NT2/D1 (cell line): ENCODE measurements around the gene AGBL1.

Experiments used
- DNase-seq: peaks from one replicate; pipeline ENCODE4 v3.0.0-alpha.2; 2011; ENCODE audit warnings: low read depth, low spot score
- H3K27me3 ChIP-seq: 2 replicates; pipeline ENCODE4 v1.6.0; 2011; ENCODE audit warnings: mild to moderate bottlenecking; ENCODE audit not compliant: insufficient read length, insufficient read depth
- H3K36me3 ChIP-seq: 2 replicates; pipeline ENCODE4 v1.6.1; 2011; ENCODE audit warnings: mild to moderate bottlenecking, low read length, mixed read lengths; ENCODE audit not compliant: insufficient read depth, insufficient read length
- H3K4me1 ChIP-seq: 2 replicates; pipeline ENCODE4 v1.5.1; 2011; ENCODE audit not compliant: insufficient read depth, insufficient read length
- H3K4me3 ChIP-seq: 2 replicates; pipeline ENCODE4 v1.5.1; 2011; ENCODE audit warnings: low read depth; ENCODE audit not compliant: insufficient read length
- H3K9ac ChIP-seq: 2 replicates; pipeline ENCODE4 v1.6.0; 2011; ENCODE audit warnings: low read depth; ENCODE audit not compliant: insufficient read length
- H3K9me3 ChIP-seq: 2 replicates; pipeline ENCODE4 v1.5.1; 2011; ENCODE audit warnings: mild to moderate bottlenecking, low read length; ENCODE audit not compliant: insufficient read depth
- SUZ12 ChIP-seq: IDR thresholded peaks from 2 replicates; pipeline ENCODE4 v1.6.1; 2011; ENCODE audit not compliant: insufficient read length, insufficient read depth; ENCODE audit errors: extremely low read depth
- YY1 ChIP-seq: IDR thresholded peaks from 2 replicates; pipeline ENCODE4 v1.6.1; 2011; ENCODE audit not compliant: insufficient read length, insufficient read depth
- ZNF274 ChIP-seq: IDR thresholded peaks from 2 replicates; pipeline ENCODE4 v1.6.1; 2011; ENCODE audit warnings: mild to moderate bottlenecking, low read depth, low read length

Gene AGBL1

GRCh38 chr15:86082619-86083380 is 3.1 kb downstream of the AGBL1 start:
- no peaks in the 10 kb centered on the region for H3K9me3 ChIP-seq
- H3K4me3 ChIP-seq: no peak overlapping the region
- no peak overlapping the region for H3K9ac ChIP-seq
- peaks cover 6% of the 10 kb centered on the region for H3K4me1 ChIP-seq
- TF ChIP-seq SUZ12 (no peak), ZNF274 (no peak), YY1 (no peak)
- H3K27me3 ChIP-seq: no peaks in the 10 kb centered on the region
- no peaks in the 10 kb centered on the region for H3K36me3 ChIP-seq
- DNase-seq: no peak

GRCh38 chr15:86087808-86088207 is 8.1 kb downstream of the AGBL1 start:
- TF ChIP-seq YY1 (no peak), ZNF274 (no peak), SUZ12 (no peak)
- no peaks in the 10 kb centered on the region for H3K36me3 ChIP-seq
- no peak for DNase-seq
- no peaks in the 10 kb centered on the region for H3K9me3 ChIP-seq
- H3K27me3 ChIP-seq: no peaks in the 10 kb centered on the region
- H3K9ac ChIP-seq: no peak overlapping the region
- H3K4me3 ChIP-seq: no peak overlapping the region
- H3K4me1 ChIP-seq: no peaks in the 10 kb centered on the region

DNA sequence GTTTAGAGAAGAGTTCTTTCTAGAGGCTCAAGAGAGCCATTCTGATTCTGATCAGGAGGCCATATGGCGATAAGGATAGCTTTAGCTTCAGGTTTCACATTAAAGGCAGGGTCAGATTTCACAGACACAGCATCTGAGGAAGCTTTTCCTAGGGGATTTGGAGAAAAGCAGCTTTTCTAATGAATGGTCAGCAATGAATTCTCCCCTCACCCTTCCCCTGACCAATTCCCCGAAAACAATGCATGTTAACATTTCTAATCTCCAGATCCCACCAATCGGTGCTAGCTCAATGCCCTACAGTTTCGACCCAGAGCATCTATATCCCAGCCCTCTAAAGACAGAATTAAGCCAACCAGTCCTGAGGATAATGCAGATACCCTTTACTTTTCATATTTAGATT is 9.8 kb downstream of the AGBL1 start:
- H3K4me1 ChIP-seq: no peaks in the 10 kb centered on the region
- no peaks in the 10 kb centered on the region for H3K9me3 ChIP-seq
- H3K27me3 ChIP-seq: no peaks in the 10 kb centered on the region
- no peak for TF ChIP-seq ZNF274
- no peak for TF ChIP-seq SUZ12
- TF ChIP-seq YY1: no peak
- H3K4me3 ChIP-seq: no peak overlapping the region
- DNase-seq: no peak
- no peak overlapping the region for H3K9ac ChIP-seq
- H3K36me3 ChIP-seq: no peaks in the 10 kb centered on the region

- DNase-seq: no peak
- no peak for TF ChIP-seq ZNF274
- TF ChIP-seq YY1: no peak
- no peaks in the 10 kb centered on the region for H3K27me3 ChIP-seq
Measured at GRCh38 chr15:86101818-86102217, 22.1 kb downstream of the AGBL1 start.

DNA sequence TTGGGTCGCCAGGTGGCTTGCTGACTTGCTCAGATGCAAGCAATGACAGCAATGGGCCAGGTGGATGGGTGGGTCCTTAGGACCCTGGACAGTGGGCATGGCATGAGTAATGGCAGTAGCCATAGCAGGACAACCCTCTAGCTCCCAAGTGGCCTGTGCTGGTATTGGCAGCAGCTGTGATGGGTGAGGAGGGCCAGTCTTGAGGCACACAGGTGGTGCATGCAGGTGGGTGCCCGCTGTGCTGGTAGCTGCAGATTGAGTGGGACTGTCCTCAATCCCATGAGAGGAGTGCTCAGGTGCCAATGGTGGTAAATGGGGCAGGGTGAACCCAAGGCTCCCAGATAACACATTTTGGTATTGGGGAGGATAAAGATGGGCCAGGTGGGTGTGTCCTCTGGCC is 24.2 kb downstream of the AGBL1 start:
- Histone ChIP-seq H3K4me1 (no peaks in the 10 kb centered on the region), H3K27me3 (no peaks in the 10 kb centered on the region), H3K36me3 (no peaks in the 10 kb centered on the region), H3K9ac (no peak overlapping the region), H3K4me3 (no peak overlapping the region), H3K9me3 (no peaks in the 10 kb centered on the region)
- TF ChIP-seq YY1: no peak
- TF ChIP-seq SUZ12: no peak
- no peak for TF ChIP-seq ZNF274
- DNase-seq: no peak

More at GRCh38 chr15:86101818-86102217, 22.1 kb downstream of the AGBL1 start:
- no peak overlapping the region for H3K9ac ChIP-seq
- H3K4me3 ChIP-seq: no peak overlapping the region
- no peaks in the 10 kb centered on the region for H3K36me3 ChIP-seq
- no peaks in the 10 kb centered on the region for H3K4me1 ChIP-seq
- no peaks in the 10 kb centered on the region for H3K9me3 ChIP-seq

GRCh38 chr15:86106306-86106705 is 26.6 kb downstream of the AGBL1 start:
- TF ChIP-seq ZNF274 (no peak), YY1 (no peak), SUZ12 (no peak)
- H3K27me3 ChIP-seq: no peaks in the 10 kb centered on the region
- no peaks in the 10 kb centered on the region for H3K36me3 ChIP-seq
- no peak for DNase-seq
- no peaks in the 10 kb centered on the region for H3K4me1 ChIP-seq
- no peak overlapping the region for H3K9ac ChIP-seq
- no peaks in the 10 kb centered on the region for H3K9me3 ChIP-seq
- no peak overlapping the region for H3K4me3 ChIP-seq

- H3K9me3 ChIP-seq: peaks cover 4% of the 10 kb centered on the region; the same call in 1 of the 2 replicates
- H3K9ac ChIP-seq: no peak overlapping the region
- TF ChIP-seq SUZ12 (no peak), ZNF274 (no peak), YY1 (no peak)
- H3K4me3 ChIP-seq: no peak overlapping the region
- no peak for DNase-seq
- H3K36me3 ChIP-seq: no peaks in the 10 kb centered on the region
- H3K4me1 ChIP-seq: no peaks in the 10 kb centered on the region
- H3K27me3 ChIP-seq: no peaks in the 10 kb centered on the region
Measured at GRCh38 chr15:86115145-86115801, 35.6 kb downstream of the AGBL1 start.
